Measurements from ENCODE around the gene XPC. TPM values are rescaled to one million over a fixed set of nuclear protein-coding genes. Genes with fewer than 3 reads are reported as not detected.

XPC gene
- total RNA-seq, 2 donors from 2014 or later = 41.1 to 53.2 TPM

- Histone ChIP-seq H3K9me3 (no peaks in the 10 kb centered on the region), H3K27me3 (replicated peaks; ENCODE audit: insufficient read depth) (no peaks in the 10 kb centered on the region), H3K36me3 (no peaks in the 10 kb centered on the region), H3K27ac (peak overlapping the region; percentile 64), H3K4me3 (no peak overlapping the region), H3K4me1 (replicated peaks) (no peaks in the 10 kb centered on the region)
- peak; percentile 55 for DNase-seq (ENCODE audit: low spot score)
- WGBS = 41% methylated on average over 7 of the region's 7 CpGs
- peak; percentile 70 for TF ChIP-seq POLR2AphosphoS5 (IDR thresholded peaks at IDR 0.05)
- TF ChIP-seq, protein P1, sequence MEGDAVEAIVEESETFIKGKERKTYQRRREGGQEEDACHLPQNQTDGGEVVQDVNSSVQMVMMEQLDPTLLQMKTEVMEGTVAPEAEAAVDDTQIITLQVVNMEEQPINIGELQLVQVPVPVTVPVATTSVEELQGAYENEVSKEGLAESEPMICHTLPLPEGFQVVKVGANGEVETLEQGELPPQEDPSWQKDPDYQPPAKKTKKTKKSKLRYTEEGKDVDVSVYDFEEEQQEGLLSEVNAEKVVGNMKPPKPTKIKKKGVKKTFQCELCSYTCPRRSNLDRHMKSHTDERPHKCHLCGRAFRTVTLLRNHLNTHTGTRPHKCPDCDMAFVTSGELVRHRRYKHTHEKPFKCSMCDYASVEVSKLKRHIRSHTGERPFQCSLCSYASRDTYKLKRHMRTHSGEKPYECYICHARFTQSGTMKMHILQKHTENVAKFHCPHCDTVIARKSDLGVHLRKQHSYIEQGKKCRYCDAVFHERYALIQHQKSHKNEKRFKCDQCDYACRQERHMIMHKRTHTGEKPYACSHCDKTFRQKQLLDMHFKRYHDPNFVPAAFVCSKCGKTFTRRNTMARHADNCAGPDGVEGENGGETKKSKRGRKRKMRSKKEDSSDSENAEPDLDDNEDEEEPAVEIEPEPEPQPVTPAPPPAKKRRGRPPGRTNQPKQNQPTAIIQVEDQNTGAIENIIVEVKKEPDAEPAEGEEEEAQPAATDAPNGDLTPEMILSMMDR (IDR thresholded peaks at IDR 0.05) = no peak
- intact Hi-C loops (cut with DNase I) = no loop called here
Observed at GRCh38 chr3:14143271-14144225, 34.9 kb downstream of the XPC start.

DNA sequence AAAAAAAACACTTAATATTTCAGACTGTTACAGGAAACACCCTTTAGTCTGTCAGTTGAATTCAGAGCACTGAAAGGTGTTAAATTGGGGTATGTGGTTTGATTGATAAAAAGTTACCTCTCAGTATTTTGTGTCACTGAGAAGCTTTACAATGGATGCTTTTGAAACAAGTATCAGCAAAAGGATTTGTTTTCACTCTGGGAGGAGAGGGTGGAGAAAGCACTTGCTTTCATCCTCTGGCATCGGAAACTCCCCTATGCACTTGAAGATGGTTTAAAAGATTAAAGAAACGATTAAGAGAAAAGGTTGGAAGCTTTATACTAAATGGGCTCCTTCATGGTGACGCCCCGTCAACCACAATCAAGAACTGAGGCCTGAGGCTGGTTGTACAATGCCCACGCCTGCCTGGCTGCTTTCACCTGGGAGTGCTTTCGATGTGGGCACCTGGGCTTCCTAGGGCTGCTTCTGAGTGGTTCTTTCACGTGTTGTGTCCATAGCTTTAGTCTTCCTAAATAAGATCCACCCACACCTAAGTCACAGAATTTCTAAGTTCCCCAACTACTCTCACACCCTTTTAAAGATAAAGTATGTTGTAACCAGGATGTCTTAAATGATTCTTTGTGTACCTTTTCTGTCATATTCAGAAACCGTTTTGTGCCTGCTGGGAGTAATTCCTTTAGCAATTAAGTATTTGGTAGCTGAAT is 35.7 kb downstream of the XPC start:
- no peaks in the 10 kb centered on the region for H3K4me1 ChIP-seq (replicated peaks)
- intact Hi-C loops (cut with DNase I) = no loop called here
- 41% methylated on average over 8 of the region's 8 CpGs for WGBS
- no peak for DNase-seq (ENCODE audit: low spot score)
- peak overlapping the region; percentile 64 for H3K27ac ChIP-seq
- no peaks in the 10 kb centered on the region for H3K27me3 ChIP-seq (replicated peaks; ENCODE audit: insufficient read depth)
- TF ChIP-seq, protein P1 (IDR thresholded peaks at IDR 0.05) = no peak
- TF ChIP-seq POLR2A (IDR thresholded peaks at IDR 0.05) (no peak), POLR2AphosphoS5 (IDR thresholded peaks at IDR 0.05) (no peak)
- H3K4me3 ChIP-seq = no peak overlapping the region
- no peaks in the 10 kb centered on the region for H3K9me3 ChIP-seq
- no peaks in the 10 kb centered on the region for H3K36me3 ChIP-seq

GRCh38 chr3:14141602-14142341 is 36.6 kb downstream of the XPC start:
- H3K9me3 ChIP-seq = no peaks in the 10 kb centered on the region
- intact Hi-C loops (cut with DNase I) = no loop called here
- no peaks in the 10 kb centered on the region for H3K27me3 ChIP-seq (replicated peaks; ENCODE audit: insufficient read depth)
- H3K4me3 ChIP-seq = no peak overlapping the region
- 89% methylated on average over 19 of the region's 19 CpGs for whole genome bisulfite sequencing
- TF ChIP-seq, protein P1 (IDR thresholded peaks at IDR 0.05) = no peak
- TF ChIP-seq POLR2AphosphoS5 (IDR thresholded peaks at IDR 0.05) = no peak
- TF ChIP-seq POLR2A (IDR thresholded peaks at IDR 0.05) = no peak
- no peaks in the 10 kb centered on the region for H3K4me1 ChIP-seq (replicated peaks)
- H3K27ac ChIP-seq = peak overlapping the region in 1 of 2 donors; percentile 10
- no peak for DNase-seq (ENCODE audit: low spot score)
- peaks cover 0 to 5% of the 10 kb centered on the region in 2 donors for H3K36me3 ChIP-seq

GRCh38 chr3:14141144-14141543 is 37.3 kb downstream of the XPC start:
- 37% methylated on average over 2 of the region's 2 CpGs for WGBS
- H3K4me3 ChIP-seq = no peak overlapping the region
- H3K36me3 ChIP-seq = peaks cover 0 to 5% of the 10 kb centered on the region in 2 donors
- TF ChIP-seq, protein P1 (IDR thresholded peaks at IDR 0.05) = no peak
- TF ChIP-seq POLR2AphosphoS5 (IDR thresholded peaks at IDR 0.05) (no peak), POLR2A (IDR thresholded peaks at IDR 0.05) (no peak)
- H3K4me1 ChIP-seq (replicated peaks) = no peaks in the 10 kb centered on the region
- no peaks in the 10 kb centered on the region for H3K9me3 ChIP-seq
- intact Hi-C loops (cut with DNase I) = no loop called here
- no peak overlapping the region for H3K27ac ChIP-seq
- H3K27me3 ChIP-seq (replicated peaks; ENCODE audit: insufficient read depth) = no peaks in the 10 kb centered on the region
- DNase-seq (ENCODE audit: low spot score) = no peak
